Measurements from ENCODE around the gene KIAA1217. TPM values are rescaled to one million over a fixed set of nuclear protein-coding genes. Genes with fewer than 3 reads are reported as not detected.

KIAA1217 gene
- total and polyA plus RNA-seq, 2 of the 4 experiments (the other 2 are of a cell fraction), result 3.4 to 4.4 TPM

DNA sequence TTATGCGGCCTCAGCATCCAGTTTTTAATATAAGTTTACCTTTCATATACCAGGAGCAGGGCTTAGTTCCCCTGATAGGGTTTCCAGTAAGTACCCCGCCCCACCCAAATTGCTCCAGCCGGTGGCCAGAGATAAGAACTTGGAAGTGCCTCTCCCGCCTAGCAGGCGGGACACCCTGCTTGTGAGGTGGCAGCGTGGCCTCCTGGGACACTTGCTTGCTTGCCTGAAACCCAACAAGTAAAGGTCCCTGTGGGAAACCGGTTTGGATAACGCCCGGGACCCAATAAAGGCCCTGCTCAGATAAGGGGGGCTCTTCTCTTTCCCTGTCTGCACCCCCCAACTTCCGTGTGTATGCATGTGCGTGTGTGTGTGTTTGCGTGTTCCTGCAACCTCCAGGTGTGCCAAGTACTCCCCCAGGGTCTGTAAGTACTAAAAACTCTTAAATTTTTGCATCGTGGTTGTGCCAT lies 360.4 kb downstream of the KIAA1217 start:
- Histone ChIP-seq H3K79me1 (ENCODE audit: low read depth in 1 of 2, low read length in 2 of 2) (no peaks in the 10 kb centered on the region), H2BK20ac (ENCODE audit: low read depth, low read length) (no peak overlapping the region), H2BK5ac (ENCODE audit: low read depth, low read length, poor library complexity, severe bottlenecking) (no peak overlapping the region), H4K5ac (ENCODE audit: low read depth, low read length) (no peak overlapping the region), H3K27me3 (ENCODE audit: control insufficient read depth, insufficient read depth, low read length) (no peaks in the 10 kb centered on the region; the same call in none of the 2 replicates), H3K9me1 (ENCODE audit: insufficient read depth, low read length) (no peaks in the 10 kb centered on the region), H2BK15ac (ENCODE audit: low read depth, low read length) (no peak overlapping the region), H3K9ac (ENCODE audit: low read depth, low read length) (no peak overlapping the region), H2AK9ac (replicated peaks; ENCODE audit: low read depth, low read length, poor library complexity) (no peak overlapping the region), H2AFZ (replicated peaks; ENCODE audit: low read length, poor library complexity) (no peak overlapping the region), H3K56ac (ENCODE audit: extremely low read depth, insufficient read depth, low read length) (no peak overlapping the region), H3K9me3 (ENCODE audit: control insufficient read depth, insufficient read depth, low read length) (no peaks in the 10 kb centered on the region), H4K8ac (ENCODE audit: low read depth in 2 of 2, low read length in 2 of 2) (no peak overlapping the region), H3K4me1 (ENCODE audit: control insufficient read depth, insufficient read depth, low read length) (no peaks in the 10 kb centered on the region), H3K36me3 (ENCODE audit: control insufficient read depth, insufficient read depth, low read length) (no peaks in the 10 kb centered on the region), H3K4ac (ENCODE audit: low read depth, low read length) (no peak overlapping the region), H3K14ac (replicated peaks; ENCODE audit: low read depth, low read length) (no peak overlapping the region), H3K27ac (ENCODE audit: insufficient read depth, low read length) (no peak overlapping the region), H3K4me2 (ENCODE audit: low read depth, low read length) (no peak overlapping the region), H3K4me3 (ENCODE audit: insufficient read depth, low read depth, low read length) (no peak overlapping the region), H4K20me1 (ENCODE audit: insufficient read depth, low read length) (no peaks in the 10 kb centered on the region), H4K91ac (ENCODE audit: insufficient read depth, low read depth, low read length) (no peak overlapping the region), H2BK120ac (ENCODE audit: low read depth, low read length) (no peak overlapping the region), H3K23ac (ENCODE audit: low read depth, low read length) (no peak overlapping the region), H2AK5ac (ENCODE audit: low read depth, low read length) (no peak overlapping the region), H3K18ac (ENCODE audit: low read depth, low read length) (no peak overlapping the region)
- dilution Hi-C loops (cut with HindIII; ENCODE audit: low sequenced_read_pairs, unreplicated experiment), result no loop called here
- intact Hi-C loops (cut with micrococcal nuclease), result no loop called here
- TF ChIP-seq, protein P1, sequence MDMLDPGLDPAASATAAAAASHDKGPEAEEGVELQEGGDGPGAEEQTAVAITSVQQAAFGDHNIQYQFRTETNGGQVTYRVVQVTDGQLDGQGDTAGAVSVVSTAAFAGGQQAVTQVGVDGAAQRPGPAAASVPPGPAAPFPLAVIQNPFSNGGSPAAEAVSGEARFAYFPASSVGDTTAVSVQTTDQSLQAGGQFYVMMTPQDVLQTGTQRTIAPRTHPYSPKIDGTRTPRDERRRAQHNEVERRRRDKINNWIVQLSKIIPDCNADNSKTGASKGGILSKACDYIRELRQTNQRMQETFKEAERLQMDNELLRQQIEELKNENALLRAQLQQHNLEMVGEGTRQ (IDR thresholded peaks at IDR 0.05; ENCODE audit: low read depth, low read length), result no peak
- TF ChIP-seq POLR2A (IDR thresholded peaks at IDR 0.05; ENCODE audit: low read depth, low read length) (no peak), MXI1 (IDR thresholded peaks at IDR 0.05; ENCODE audit: borderline replicate concordance, low read depth, low read length) (no peak), SMC3 (IDR thresholded peaks at IDR 0.05; ENCODE audit: low read depth, low read length) (no peak), BHLHE40 (IDR thresholded peaks at IDR 0.05; ENCODE audit: low read depth, low read length) (no peak), RCOR1 (IDR thresholded peaks at IDR 0.05; ENCODE audit: insufficient replicate concordance, low read length) (no peak), MAZ (IDR thresholded peaks at IDR 0.05; ENCODE audit: borderline replicate concordance, low read depth, low read length) (no peak), CEBPB (IDR thresholded peaks at IDR 0.05; ENCODE audit: low read depth, low read length) (no peak), MAFK (IDR thresholded peaks at IDR 0.05; ENCODE audit: low read depth, low read length) (no peak)
- TF ChIP-seq, protein P2, sequence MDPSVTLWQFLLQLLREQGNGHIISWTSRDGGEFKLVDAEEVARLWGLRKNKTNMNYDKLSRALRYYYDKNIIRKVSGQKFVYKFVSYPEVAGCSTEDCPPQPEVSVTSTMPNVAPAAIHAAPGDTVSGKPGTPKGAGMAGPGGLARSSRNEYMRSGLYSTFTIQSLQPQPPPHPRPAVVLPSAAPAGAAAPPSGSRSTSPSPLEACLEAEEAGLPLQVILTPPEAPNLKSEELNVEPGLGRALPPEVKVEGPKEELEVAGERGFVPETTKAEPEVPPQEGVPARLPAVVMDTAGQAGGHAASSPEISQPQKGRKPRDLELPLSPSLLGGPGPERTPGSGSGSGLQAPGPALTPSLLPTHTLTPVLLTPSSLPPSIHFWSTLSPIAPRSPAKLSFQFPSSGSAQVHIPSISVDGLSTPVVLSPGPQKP (IDR thresholded peaks at IDR 0.05; ENCODE audit: borderline replicate concordance, low read depth, low read length), result no peak
- DNase-seq (no peak), ATAC-seq (ENCODE audit: low read depth) (no peak)
- ChIA-PET POLR2A (ENCODE audit: unreplicated experiment) (no interaction called here), CTCF (no interaction called here)
- WGBS, 2 experiments (ENCODE audit: extremely low coverage in 2 of 2, insufficient read length in 1 of 2), result 94% methylated on average over 5 of the region's 13 CpGs; no CpG with 5 or more reads in 1 of the 2 experiments
- in situ Hi-C loops (cut with MboI; ENCODE audit: low sequenced_read_pairs), result no loop called here
- BruUV-seq (replicated peaks), result no TSS peak
